B cell (primary cell): ENCODE results near the gene LRRN3. TPM values are rescaled to one million over a fixed set of nuclear protein-coding genes. Genes with fewer than 3 reads are reported as not detected.
A peak's percentile ranks its signal among the peaks of the same experiment; 100 is the strongest.

ENCODE experiments used
- ATAC-seq: fragments of 200-7000 bp; cut with Tn5 transposase; one replicate; pipeline ENCODE4 v1.10.0; 2021; ENCODE audit warnings: low read depth, mild to moderate bottlenecking, moderate number of reproducible peaks, moderate library complexity
- CTCF ChIA-PET: fragments of 350-600 bp; sonication (Branson Sonifier 250); formaldehyde crosslinking; loops from one replicate; lab custom pipeline; 2021; ENCODE audit warnings: antibody characterized with exemption, inconsistent platforms; lab: Charles Lee
- POLR2A ChIA-PET: fragments of 350-600 bp; sonication (Branson Sonifier 250); formaldehyde crosslinking; loops from one replicate; lab custom pipeline; 2021; ENCODE audit warnings: antibody characterized with exemption; lab: Charles Lee
- DNase-seq: peaks from one replicate; pipeline ENCODE4 v3.0.0; 2013
- H2AFZ ChIP-seq: 2 replicates; pipeline ENCODE4 v1.6.1; 2012; ENCODE audit warnings: mild to moderate bottlenecking, low read depth, low read length; ENCODE audit not compliant: insufficient read depth, poor library complexity, severe bottlenecking
- H3K27ac ChIP-seq, 2 donors: 1 replicate in 1 of 2; 2 replicates in 1 of 2; pipeline ENCODE4 v1.5.1; 2012 to 2013; ENCODE audit warnings: low read length in 2 of 2, mild to moderate bottlenecking in 2 of 2, moderate library complexity in 1 of 2
- H3K27me3 ChIP-seq, 4 experiments: fragments of 200-600 bp in 1 of 4; sonication (generic) in 1 of 4; replicated peaks in 1 of 4; 1 replicate in 2 of 4; 2 replicates in 2 of 4; pipeline versions ENCODE4 v1.6.1 to v1.7.0; 2013 to 2016; ENCODE audit warnings: low read length in 3 of 4, mild to moderate bottlenecking in 2 of 4, mixed read lengths in 1 of 4, moderate library complexity in 1 of 4; ENCODE audit not compliant: insufficient read depth in 4 of 4, control insufficient read depth in 3 of 4; ENCODE audit errors: control extremely low read depth in 1 of 4
- H3K36me3 ChIP-seq, 2 experiments: replicated peaks in 1 of 2; 1 replicate in 1 of 2; 2 replicates in 1 of 2; pipeline versions ENCODE4 v1.6.1 to v1.7.1; 2013; ENCODE audit warnings: low read length in 1 of 2; ENCODE audit not compliant: insufficient read depth in 2 of 2, control insufficient read depth in 1 of 2; ENCODE audit errors: control extremely low read depth in 1 of 2, extremely low read depth in 1 of 2
- H3K4me1 ChIP-seq, 2 donors: fragments of 200-600 bp in 1 of 2; sonication (generic) in 1 of 2; 1 replicate in 1 of 2; 2 replicates in 1 of 2; pipeline versions ENCODE4 v1.5.1 to v1.6.1; 2013 to 2017; ENCODE audit warnings: low read length in 2 of 2; ENCODE audit not compliant: control insufficient read depth in 2 of 2, insufficient read depth in 2 of 2
- H3K4me2 ChIP-seq: replicated peaks from 2 replicates; pipeline ENCODE3; 2012; ENCODE audit warnings: mild to moderate bottlenecking, low read depth, low read length; ENCODE audit not compliant: poor library complexity, severe bottlenecking
- H3K4me3 ChIP-seq, 5 experiments: fragments of 200-600 bp in 1 of 5; sonication (generic) in 1 of 5; 1 replicate in 3 of 5; 2 replicates in 2 of 5; pipeline versions ENCODE4 v1.5.1 to v1.7.0; 2011 to 2016; ENCODE audit warnings: low read length in 4 of 5, mild to moderate bottlenecking in 4 of 5, low read depth in 2 of 5, control low read depth in 1 of 5, moderate library complexity in 1 of 5; ENCODE audit not compliant: insufficient read depth in 1 of 5; ENCODE audit errors: control extremely low read depth in 1 of 5, extremely low read depth in 1 of 5
- H3K79me2 ChIP-seq: fragments of 200-600 bp; sonication (generic); one replicate; pipeline ENCODE4 v1.6.0; 2016; ENCODE audit warnings: low read length; ENCODE audit not compliant: control insufficient read depth, insufficient read depth
- H3K9ac ChIP-seq: fragments of 200-600 bp; sonication (generic); 2 replicates; pipeline ENCODE4 v1.6.1; 2017; ENCODE audit warnings: mild to moderate bottlenecking, low read length, moderate library complexity
- H3K9me3 ChIP-seq, 3 donors: one replicate each; pipeline versions ENCODE4 v1.6.1 to v1.7.1; 2013; ENCODE audit warnings: low read length in 2 of 3; ENCODE audit not compliant: control insufficient read depth in 2 of 3, insufficient read depth in 1 of 3; ENCODE audit errors: control extremely low read depth in 1 of 3
- H4K20me1 ChIP-seq: 2 replicates; pipeline ENCODE4 v1.6.0; 2012; ENCODE audit warnings: mild to moderate bottlenecking, low read length; ENCODE audit not compliant: insufficient read depth, control insufficient read depth, poor library complexity, severe bottlenecking
- H3K27ac Mint-ChIP-seq: one replicate; pipeline ENCODE4 v1.8.0; 2021; ENCODE audit warnings: mixed read lengths
- H3K27me3 Mint-ChIP-seq: one replicate; pipeline ENCODE4 v1.8.0; 2021; ENCODE audit warnings: mixed read lengths
- H3K4me1 Mint-ChIP-seq: one replicate; pipeline ENCODE4 v1.8.0; 2021; ENCODE audit warnings: mixed read lengths
- H3K4me3 Mint-ChIP-seq: one replicate; pipeline ENCODE4 v1.8.0; 2021; ENCODE audit warnings: mixed read lengths
- H3K9me3 Mint-ChIP-seq: one replicate; pipeline ENCODE4 v1.8.0; 2022; ENCODE audit warnings: mixed read lengths; ENCODE audit not compliant: insufficient read depth
- CTCF ChIP-seq: fragments of 200-600 bp; IDR thresholded peaks from one replicate; pipeline ENCODE4 v1.8.0; 2022; ENCODE audit warnings: antibody characterized with exemption, mild to moderate bottlenecking
- EZH2 ChIP-seq: IDR thresholded peaks from 2 replicates; pipeline ENCODE4 v1.6.1; 2012; ENCODE audit warnings: borderline replicate concordance, low read depth, mild to moderate bottlenecking, moderate library complexity, low read length; ENCODE audit not compliant: insufficient read depth, poor library complexity, severe bottlenecking
- WGBS: methylation state at CpG from one replicate; pipeline ENCODE4 v1.1.5; 2013; ENCODE audit warnings: missing lambda C conversion rate; ENCODE audit not compliant: insufficient coverage; 5-methylcytosine and 5-hydroxymethylcytosine counted together
- intact Hi-C: fragments of 100-400 bp; cut with micrococcal nuclease; formaldehyde crosslinking; loops from one replicate; pipeline ENCODE4 v1.10.0; 2022
- polyA plus RNA-seq: library from polyadenylated mRNA; depleted of rRNA; stranded (reverse); fragments of >200 nt; gene quantifications from 2 replicates; pipeline ENCODE4 v1.2.3, GENCODE V29; 2012
- total RNA-seq, 2 donors: library from RNA; stranded (reverse); fragments of 120-200 nt in 1 of 2; gene quantifications; 1 replicate in 1 of 2; 2 replicates in 1 of 2; pipeline versions ENCODE4 v1.2.3 to v1.2.4, GENCODE V29; 2013 to 2022

LRRN3 gene
- total and polyA plus RNA-seq, 2 donors (not counting 1 experiment from before 2014, with no cell fraction given) = 0.03 to 0.20 TPM

- Histone ChIP-seq H4K20me1 (no peaks in the 10 kb centered on the region), H3K27me3 (no peaks in the 10 kb centered on the region), H3K4me1 (peaks cover 12 to 15% of the 10 kb centered on the region in 2 donors), H3K4me2 (peak overlapping the region; percentile 65), H3K9ac (peak overlapping the region; percentile 47), H3K27ac (peak overlapping the region; percentile 34 to 73), H2AFZ (peak overlapping the region; percentile 73), H3K36me3 (no peaks in the 10 kb centered on the region), H3K9me3 (no peaks in the 10 kb centered on the region), H3K4me3 (peak overlapping the region in 3 of 5 experiments; percentile 4 to 43 (median 10)), H3K79me2 (no peaks in the 10 kb centered on the region)
- ATAC-seq (peak; percentile 75), DNase-seq (peak; percentile 59)
- WGBS = 0% methylated on average over 1 of the region's 4 CpGs
- TF ChIP-seq EZH2 (no peak), CTCF (no peak)
- Mint-ChIP-seq H3K9me3 (no peaks in the 10 kb centered on the region), H3K27ac (peak overlapping the region; percentile 87), H3K27me3 (no peaks in the 10 kb centered on the region), H3K4me3 (peak overlapping the region; percentile 65), H3K4me1 (peaks cover 15% of the 10 kb centered on the region)
- ChIA-PET CTCF (interaction anchor here (1.2 to 1.6 kb wide), 2 partner anchors 39 to 51 kb away, joined by 4 to 5 read pairs; no protein-coding TSS in a partner anchor), POLR2A (no interaction called here)
- intact Hi-C loops = loop anchor here (5.0 kb wide), 1 partner anchor 50 kb away; no protein-coding TSS in a partner anchor
Measured at GRCh38 chr7:111137296-111138192, 46.6 kb downstream of the LRRN3 start.

GRCh38 chr7:111138193-111138569 is 47.3 kb downstream of the LRRN3 start:
- peak overlapping the region; percentile 73 for H2AFZ ChIP-seq
- Mint-ChIP-seq H3K4me3 (peak overlapping the region; percentile 65), H3K27me3 (no peaks in the 10 kb centered on the region), H3K27ac (peak overlapping the region; percentile 87), H3K9me3 (no peaks in the 10 kb centered on the region), H3K4me1 (peaks cover 15% of the 10 kb centered on the region)
- H3K9ac ChIP-seq = peak overlapping the region; percentile 47
- TF ChIP-seq EZH2 (no peak), CTCF (no peak)
- H3K4me2 ChIP-seq = peak overlapping the region; percentile 65
- no peaks in the 10 kb centered on the region for H4K20me1 ChIP-seq
- no CpG with 5 or more reads among the region's 2 CpGs for WGBS
- no peaks in the 10 kb centered on the region for H3K36me3 ChIP-seq
- H3K9me3 ChIP-seq = no peaks in the 10 kb centered on the region
- no peaks in the 10 kb centered on the region for H3K27me3 ChIP-seq
- no peaks in the 10 kb centered on the region for H3K79me2 ChIP-seq
- ATAC-seq (peak; percentile 68), DNase-seq (peak; percentile 50)
- intact Hi-C loops = loop anchor here (5.0 kb wide), 1 partner anchor 51 kb away; no protein-coding TSS in a partner anchor
- CTCF ChIA-PET = interaction anchor here (1.2 to 1.6 kb wide), 2 partner anchors 39 to 51 kb away, joined by 4 to 5 read pairs; no protein-coding TSS in a partner anchor
- peaks cover 12 to 15% of the 10 kb centered on the region in 2 donors for H3K4me1 ChIP-seq
- peak overlapping the region; percentile 34 to 73 for H3K27ac ChIP-seq
- peak overlapping the region in 2 of 5 experiments; percentile 10 to 43 for H3K4me3 ChIP-seq
- POLR2A ChIA-PET = no interaction called here
